Panc1 (cell line): ENCODE results near the gene GPR162. TPM values are rescaled to one million over a fixed set of nuclear protein-coding genes. Genes with fewer than 3 reads are reported as not detected.

Experiments
- ATAC-seq: fragments of 200-7000 bp; cut with Tn5 transposase; 2 replicates; pipeline ENCODE4 v1.9.1; 2020; ENCODE audit warnings: mild to moderate bottlenecking, moderate library complexity
- BruUV-seq: library from RNA; stranded (reverse); fragments of 400-500 nt; replicated peaks from 2 replicates; lab custom pipeline; 2021; lab: Mats Ljungman, UMichigan
- CTCF ChIA-PET: fragments of 300-600 bp; sonication (Branson Sonifier 250); formaldehyde crosslinking; loops from one replicate; lab custom pipeline; 2022; ENCODE audit warnings: antibody characterized with exemption; lab: Charles Lee
- POLR2A ChIA-PET: fragments of 300-600 bp; sonication (Branson Sonifier 250); formaldehyde crosslinking; loops from one replicate; lab custom pipeline; 2022; ENCODE audit warnings: antibody characterized with exemption; lab: Charles Lee
- DNase-seq: peaks from one replicate; pipeline ENCODE4 v3.0.0-alpha.2; 2010; ENCODE audit warnings: low read depth, low spot score
- H3K27ac ChIP-seq: 2 replicates; pipeline ENCODE4 v1.5.1; 2011; ENCODE audit warnings: mild to moderate bottlenecking, low read length, inconsistent platforms
- H3K27me3 ChIP-seq: fragments of 200-500 bp; sonication (Bioruptor generic); 2 replicates; pipeline ENCODE4 v1.6.0; 2014; ENCODE audit warnings: low read length, inconsistent platforms; ENCODE audit not compliant: control insufficient read depth, insufficient read depth
- H3K36me3 ChIP-seq: fragments of 200-500 bp; sonication (Bioruptor generic); 2 replicates; pipeline ENCODE4 v1.5.1; 2014; ENCODE audit warnings: inconsistent platforms, mild to moderate bottlenecking, low read length, moderate library complexity; ENCODE audit not compliant: control insufficient read depth, insufficient read depth
- H3K4me1 ChIP-seq: 2 replicates; pipeline ENCODE4 v1.5.1; 2011; ENCODE audit warnings: inconsistent platforms, mild to moderate bottlenecking, low read length, moderate library complexity; ENCODE audit not compliant: control insufficient read depth, insufficient read depth
- H3K4me3 ChIP-seq, 2 experiments: 2 replicates each; pipeline ENCODE4 v1.5.1; 2011 to 2012; ENCODE audit warnings: low read depth in 2 of 2, low read length in 2 of 2, mild to moderate bottlenecking in 2 of 2, inconsistent platforms in 1 of 2, moderate library complexity in 1 of 2
- H3K9me3 ChIP-seq: fragments of 200-500 bp; sonication (Bioruptor generic); 2 replicates; pipeline ENCODE4 v1.5.1; 2014; ENCODE audit warnings: low read depth, mild to moderate bottlenecking, inconsistent platforms, low read length, moderate library complexity; ENCODE audit not compliant: control insufficient read depth, insufficient read depth
- CTCF ChIP-seq: fragments of 450-650 bp; IDR thresholded peaks from 2 replicates; pipeline ENCODE4 v1.5.1; 2017; ENCODE audit warnings: mild to moderate bottlenecking
- POLR2AphosphoS5 ChIP-seq: IDR thresholded peaks from 2 replicates; pipeline ENCODE4 v1.6.1; 2012; ENCODE audit warnings: mild to moderate bottlenecking, low read depth, low read length, moderate library complexity
- REST ChIP-seq, 2 experiments: IDR thresholded peaks; 2 replicates each; pipeline ENCODE4 v1.6.1; 2011 to 2012; ENCODE audit warnings: low read depth in 2 of 2, control low read depth in 1 of 2, low read length in 1 of 2, mild to moderate bottlenecking in 1 of 2, moderate library complexity in 1 of 2; ENCODE audit not compliant: insufficient read depth in 1 of 2
- SIN3A ChIP-seq: IDR thresholded peaks from 2 replicates; pipeline ENCODE4 v1.6.1; 2012; ENCODE audit warnings: low read depth, mild to moderate bottlenecking, low read length, moderate library complexity, borderline replicate concordance; ENCODE audit not compliant: insufficient read depth
- TCF7L2 ChIP-seq: IDR thresholded peaks from 2 replicates; pipeline ENCODE4 v1.6.1; 2011; ENCODE audit warnings: mild to moderate bottlenecking, low read depth, low read length, inconsistent platforms
- in situ Hi-C: cut with HindIII; loops from 2 replicates; pipeline ENCODE4 v1.10.0; 2016; ENCODE audit warnings: low sequenced_read_pairs, low pct_unique_long_range_greater_than_20kb
- intact Hi-C: fragments of 100-400 bp; cut with micrococcal nuclease; formaldehyde crosslinking; loops from one replicate; pipeline ENCODE4 v1.10.0; 2022; ENCODE audit not compliant: unreplicated experiment
- total RNA-seq: library from RNA; stranded (reverse); gene quantifications from one replicate; pipeline ENCODE4 v1.2.1, GENCODE V29; 2021; ENCODE audit not compliant: unreplicated experiment

Gene GPR162
- total RNA-seq, 1 experiment from 2014 or later = 1.3 TPM

DNA sequence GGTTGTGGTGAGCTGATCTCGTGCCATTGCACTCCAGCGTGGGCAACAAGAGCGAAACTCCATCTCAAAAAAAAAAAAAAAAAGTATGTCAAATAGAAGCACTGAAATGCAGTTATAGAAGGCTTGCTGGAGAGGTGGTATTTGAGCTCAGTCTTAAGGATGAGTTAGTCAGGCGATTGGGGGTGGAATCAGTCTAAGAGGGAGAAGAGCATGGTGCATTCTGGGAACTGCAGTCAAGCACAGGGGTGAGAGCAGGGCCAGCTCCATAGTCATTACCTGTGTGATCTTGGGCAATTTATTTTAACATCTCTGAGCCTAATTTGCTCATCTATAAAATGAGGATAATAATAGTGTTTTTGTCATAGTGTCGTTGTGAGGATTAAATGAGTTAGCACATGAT is 13.3 kb downstream of the GPR162 start:
- BruUV-seq = no TSS peak

GRCh38 chr12:6836851-6837250 is 15.2 kb downstream of the GPR162 start:
- in situ Hi-C loops = no loop called here
- ChIA-PET CTCF (interaction anchor here (0.8 kb wide), 1 partner anchor 266 kb away, joined by 7 read pairs; no protein-coding TSS in a partner anchor), POLR2A (no interaction called here)
- no TSS peak for BruUV-seq
- intact Hi-C loops = no loop called here
- ATAC-seq = no peak
- no peak overlapping the region for H3K4me3 ChIP-seq
- no peaks in the 10 kb centered on the region for H3K27me3 ChIP-seq
- no peaks in the 10 kb centered on the region for H3K9me3 ChIP-seq
- no peaks in the 10 kb centered on the region; the same call in 1 of the 2 replicates for H3K4me1 ChIP-seq
- no peaks in the 10 kb centered on the region for H3K36me3 ChIP-seq
- DNase-seq = no peak
- TF ChIP-seq TCF7L2 = no peak
- no peak overlapping the region for H3K27ac ChIP-seq

More for the DNA sequence above, 13.3 kb downstream of the GPR162 start:
- TF ChIP-seq POLR2AphosphoS5 (no peak), TCF7L2 (no peak), REST (IDR thresholded peaks at IDR 0.05; ENCODE audit: insufficient read depth in 1 of 2, low read depth in 2 of 2, low read length in 1 of 2) (no peak), SIN3A (no peak), CTCF (no peak)
- no peaks in the 10 kb centered on the region for H3K36me3 ChIP-seq
- H3K4me1 ChIP-seq = no peaks in the 10 kb centered on the region; the same call in 1 of the 2 replicates
- in situ Hi-C loops (no loop called here), intact Hi-C loops (no loop called here)
- no peak for DNase-seq
- no peak overlapping the region for H3K4me3 ChIP-seq
- H3K9me3 ChIP-seq = no peaks in the 10 kb centered on the region
- H3K27ac ChIP-seq = no peak overlapping the region
- CTCF ChIA-PET = interaction anchor here (0.6 to 1.0 kb wide), 2 partner anchors 17 to 69 kb away, joined by 4 read pairs; partner anchors contain the start of genes PTMS and USP5
- ATAC-seq = no peak
- H3K27me3 ChIP-seq = no peaks in the 10 kb centered on the region
- POLR2A ChIA-PET = no interaction called here

GRCh38 chr12:6837370-6838060 is 15.9 kb downstream of the GPR162 start:
- BruUV-seq = no TSS peak
- intact Hi-C loops (no loop called here), in situ Hi-C loops (no loop called here)
- Histone ChIP-seq H3K27ac (no peak overlapping the region), H3K9me3 (no peaks in the 10 kb centered on the region), H3K36me3 (no peaks in the 10 kb centered on the region), H3K27me3 (no peaks in the 10 kb centered on the region), H3K4me1 (no peaks in the 10 kb centered on the region; the same call in 1 of the 2 replicates), H3K4me3 (no peak overlapping the region)
- ChIA-PET CTCF (no interaction called here), POLR2A (no interaction called here)
- ATAC-seq (no peak), DNase-seq (no peak)
- TF ChIP-seq CTCF (no peak), POLR2AphosphoS5 (no peak), TCF7L2 (no peak), SIN3A (no peak), REST (IDR thresholded peaks at IDR 0.05; ENCODE audit: insufficient read depth in 1 of 2, low read depth in 2 of 2, low read length in 1 of 2) (no peak)
